SU-DHL-6 (cell line): ENCODE data around the gene FIS1.
"Not testable (repeated sequence)": the region's sequence is repeated elsewhere in the genome, so short reads cannot be mapped to it uniquely, and the experiment has no call there.

Experiments
- EZH2phosphoT487 ChIP-seq: fragments of 200-600 bp; sonication (generic), shearing (Covaris generic); conservative IDR thresholded peaks from 2 replicates; pipeline ENCODE4 v1.6.1; 2018; ENCODE audit warnings: mild to moderate bottlenecking, antibody characterized with exemption, low read length, moderate library complexity, mixed read lengths
- TF ChIP-seq, protein P1 (sequence below): fragments of 200-600 bp; sonication (generic); IDR thresholded peaks from one replicate; pipeline ENCODE4 v1.5.1; 2017; ENCODE audit warnings: antibody characterized with exemption, mild to moderate bottlenecking, low read length, moderate library complexity; ENCODE audit not compliant: insufficient read depth, poor library complexity, severe bottlenecking

DNA sequence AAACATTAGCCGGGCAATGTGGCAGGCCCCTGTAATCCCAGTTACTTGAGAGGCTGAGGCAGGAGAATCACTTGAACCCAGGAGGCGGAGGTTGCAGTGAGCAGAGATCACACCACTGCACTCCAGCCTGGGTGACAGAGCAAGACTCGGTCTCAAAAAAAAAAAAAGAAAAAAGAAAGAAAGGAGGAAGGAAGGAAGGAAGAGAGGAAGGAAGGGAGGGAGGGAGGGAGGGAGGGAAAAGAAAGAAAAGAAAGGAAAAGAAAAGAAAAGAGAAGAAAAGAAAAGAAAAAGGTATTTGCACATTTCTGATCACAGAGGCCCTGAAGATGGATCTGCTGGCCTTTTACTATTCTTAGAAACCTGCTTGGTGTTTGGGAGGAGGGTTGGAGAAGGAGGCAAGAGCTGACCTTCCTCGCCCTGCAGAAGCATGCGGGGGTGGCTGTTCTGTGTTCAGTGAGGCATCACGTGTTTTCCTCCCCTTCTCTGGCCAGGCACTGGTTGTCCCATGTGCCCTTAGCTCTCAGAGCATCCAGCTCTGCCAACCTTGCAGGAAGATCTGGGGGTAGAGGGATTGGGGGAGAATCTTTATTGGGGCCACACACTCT is 19.3 kb upstream of the FIS1 start:
- TF ChIP-seq, protein P1, sequence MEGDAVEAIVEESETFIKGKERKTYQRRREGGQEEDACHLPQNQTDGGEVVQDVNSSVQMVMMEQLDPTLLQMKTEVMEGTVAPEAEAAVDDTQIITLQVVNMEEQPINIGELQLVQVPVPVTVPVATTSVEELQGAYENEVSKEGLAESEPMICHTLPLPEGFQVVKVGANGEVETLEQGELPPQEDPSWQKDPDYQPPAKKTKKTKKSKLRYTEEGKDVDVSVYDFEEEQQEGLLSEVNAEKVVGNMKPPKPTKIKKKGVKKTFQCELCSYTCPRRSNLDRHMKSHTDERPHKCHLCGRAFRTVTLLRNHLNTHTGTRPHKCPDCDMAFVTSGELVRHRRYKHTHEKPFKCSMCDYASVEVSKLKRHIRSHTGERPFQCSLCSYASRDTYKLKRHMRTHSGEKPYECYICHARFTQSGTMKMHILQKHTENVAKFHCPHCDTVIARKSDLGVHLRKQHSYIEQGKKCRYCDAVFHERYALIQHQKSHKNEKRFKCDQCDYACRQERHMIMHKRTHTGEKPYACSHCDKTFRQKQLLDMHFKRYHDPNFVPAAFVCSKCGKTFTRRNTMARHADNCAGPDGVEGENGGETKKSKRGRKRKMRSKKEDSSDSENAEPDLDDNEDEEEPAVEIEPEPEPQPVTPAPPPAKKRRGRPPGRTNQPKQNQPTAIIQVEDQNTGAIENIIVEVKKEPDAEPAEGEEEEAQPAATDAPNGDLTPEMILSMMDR, result not testable (repeated sequence)
- not testable (repeated sequence) for TF ChIP-seq EZH2phosphoT487
